MCF 10A (cell line): Measurements from ENCODE around the gene BACE1. TPM values are rescaled to one million over a fixed set of nuclear protein-coding genes. Genes with fewer than 3 reads are reported as not detected.

Source experiments
- BruUV-seq: library from RNA; stranded (reverse); fragments of 400-500 nt; replicated peaks from 2 replicates; lab custom pipeline; 2021; lab: Mats Ljungman, UMichigan
- CTCF ChIA-PET: fragments of 300-600 bp; sonication (Branson Sonifier 250); formaldehyde crosslinking; extraction: SDS; loops from one replicate; lab custom pipeline; 2021; ENCODE audit warnings: antibody characterized with exemption, inconsistent platforms; lab: Yijun Ruan, JAX
- POLR2A ChIA-PET: fragments of 300-600, 350-650 bp; sonication (Branson Sonifier 250); formaldehyde crosslinking; extraction: SDS; loops from one replicate; lab custom pipeline; 2020; ENCODE audit warnings: antibody characterized with exemption, inconsistent platforms; lab: Yijun Ruan, JAX
- DNase-seq: peaks from one replicate; pipeline ENCODE4 v3.0.0-alpha.2; 2018; ENCODE audit not compliant: unreplicated experiment
- H3K27ac Mint-ChIP-seq: one replicate; pipeline ENCODE4 v1.8.0; 2022; ENCODE audit warnings: mild to moderate bottlenecking, low read depth, mixed read lengths; ENCODE audit not compliant: unreplicated experiment
- H3K27me3 Mint-ChIP-seq: one replicate; pipeline ENCODE4 v1.8.0; 2022; ENCODE audit warnings: mixed read lengths; ENCODE audit not compliant: insufficient read depth, unreplicated experiment
- H3K36me3 Mint-ChIP-seq: one replicate; pipeline ENCODE4 v1.8.0; 2022; ENCODE audit warnings: mild to moderate bottlenecking, moderate library complexity, mixed read lengths; ENCODE audit not compliant: insufficient read depth, unreplicated experiment
- H3K4me1 Mint-ChIP-seq: one replicate; pipeline ENCODE4 v1.8.0; 2022; ENCODE audit warnings: mixed read lengths; ENCODE audit not compliant: insufficient read depth, unreplicated experiment
- H3K4me3 Mint-ChIP-seq: one replicate; pipeline ENCODE4 v1.8.0; 2022; ENCODE audit warnings: mild to moderate bottlenecking, moderate library complexity, mixed read lengths; ENCODE audit not compliant: unreplicated experiment
- H3K9me3 Mint-ChIP-seq: one replicate; pipeline ENCODE4 v1.8.0; 2022; ENCODE audit warnings: mixed read lengths; ENCODE audit not compliant: unreplicated experiment
- intact Hi-C: fragments of 100-400 bp; cut with micrococcal nuclease; formaldehyde crosslinking; loops from 2 replicates; pipeline ENCODE4 v1.14.1; 2022
- total RNA-seq: library from RNA; stranded (reverse); gene quantifications from 2 replicates; pipeline ENCODE4 v1.2.3, GENCODE V29; 2022
- TF ChIP-seq, protein P1 (sequence below): fragments of 200-600 bp; IDR thresholded peaks from one replicate; pipeline ENCODE4 v1.8.0; 2022; ENCODE audit warnings: antibody characterized with exemption, mild to moderate bottlenecking; ENCODE audit not compliant: unreplicated experiment

BACE1 gene
- total RNA-seq, 1 experiment from 2014 or later, result 15.8 TPM

DNA sequence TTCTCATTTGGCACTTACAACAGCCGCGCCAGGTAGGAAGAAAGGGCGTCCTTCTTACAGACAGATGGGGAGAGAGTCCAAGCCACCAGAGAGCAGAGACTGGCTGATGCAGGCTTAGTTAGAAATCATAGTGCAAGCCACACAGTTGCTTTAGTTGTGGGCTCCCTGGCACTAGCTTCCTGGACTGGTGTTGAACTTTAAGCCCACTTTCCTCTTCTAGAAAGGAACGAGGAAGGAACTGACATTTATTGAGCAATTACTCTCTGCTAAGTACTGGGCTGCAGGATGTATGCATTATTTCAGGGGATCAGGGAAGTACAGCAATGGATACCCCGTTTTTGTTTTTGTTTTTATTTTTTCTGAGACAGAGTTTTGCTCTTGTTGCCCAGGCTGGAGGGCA is 3.0 kb downstream of the BACE1 start:
- DNase-seq, result no peak
- H3K27me3 Mint-ChIP-seq, result no peaks in the 10 kb centered on the region
- no TSS peak for BruUV-seq
- peaks cover 6% of the 10 kb centered on the region for H3K4me1 Mint-ChIP-seq
- H3K9me3 Mint-ChIP-seq, result no peaks in the 10 kb centered on the region
- H3K4me3 Mint-ChIP-seq, result no peak overlapping the region
- peaks cover 6% of the 10 kb centered on the region for H3K36me3 Mint-ChIP-seq
- H3K27ac Mint-ChIP-seq, result no peak overlapping the region
- TF ChIP-seq, protein P1, sequence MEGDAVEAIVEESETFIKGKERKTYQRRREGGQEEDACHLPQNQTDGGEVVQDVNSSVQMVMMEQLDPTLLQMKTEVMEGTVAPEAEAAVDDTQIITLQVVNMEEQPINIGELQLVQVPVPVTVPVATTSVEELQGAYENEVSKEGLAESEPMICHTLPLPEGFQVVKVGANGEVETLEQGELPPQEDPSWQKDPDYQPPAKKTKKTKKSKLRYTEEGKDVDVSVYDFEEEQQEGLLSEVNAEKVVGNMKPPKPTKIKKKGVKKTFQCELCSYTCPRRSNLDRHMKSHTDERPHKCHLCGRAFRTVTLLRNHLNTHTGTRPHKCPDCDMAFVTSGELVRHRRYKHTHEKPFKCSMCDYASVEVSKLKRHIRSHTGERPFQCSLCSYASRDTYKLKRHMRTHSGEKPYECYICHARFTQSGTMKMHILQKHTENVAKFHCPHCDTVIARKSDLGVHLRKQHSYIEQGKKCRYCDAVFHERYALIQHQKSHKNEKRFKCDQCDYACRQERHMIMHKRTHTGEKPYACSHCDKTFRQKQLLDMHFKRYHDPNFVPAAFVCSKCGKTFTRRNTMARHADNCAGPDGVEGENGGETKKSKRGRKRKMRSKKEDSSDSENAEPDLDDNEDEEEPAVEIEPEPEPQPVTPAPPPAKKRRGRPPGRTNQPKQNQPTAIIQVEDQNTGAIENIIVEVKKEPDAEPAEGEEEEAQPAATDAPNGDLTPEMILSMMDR, result no peak
- intact Hi-C loops, result no loop called here
- POLR2A ChIA-PET, result no interaction called here
- CTCF ChIA-PET, result interaction anchor here (0.7 kb wide), 1 partner anchor 76 kb away, joined by 4 read pairs; no protein-coding TSS in a partner anchor

DNA sequence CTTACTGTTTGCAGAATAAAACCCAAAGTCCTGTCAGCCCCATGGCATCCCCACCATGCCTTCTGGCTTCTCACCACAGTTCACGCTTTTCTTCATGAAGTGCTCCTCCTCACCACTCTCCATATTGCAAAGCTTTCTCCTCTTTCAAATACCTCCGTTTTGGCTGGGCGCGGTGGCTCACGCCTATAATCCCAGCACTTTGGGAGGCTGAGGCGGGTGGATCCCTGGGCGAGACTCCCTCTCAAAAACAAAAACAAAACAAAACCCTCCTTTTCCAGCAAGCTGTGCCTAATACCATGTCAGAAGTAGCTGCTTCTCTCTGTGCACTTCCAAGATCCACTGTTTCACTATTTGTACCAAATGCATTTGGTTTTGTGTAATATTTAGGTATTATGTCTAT is 6.7 kb downstream of the BACE1 start:
- POLR2A ChIA-PET, result interaction anchor here (1.4 kb wide), 1 partner anchor 11 kb away, joined by 3 read pairs; no protein-coding TSS in a partner anchor
- Mint-ChIP-seq H3K4me1 (no peaks in the 10 kb centered on the region), H3K9me3 (no peaks in the 10 kb centered on the region), H3K27me3 (no peaks in the 10 kb centered on the region), H3K4me3 (no peak overlapping the region), H3K27ac (no peak overlapping the region), H3K36me3 (peaks cover 5% of the 10 kb centered on the region)
- BruUV-seq, result no TSS peak
- intact Hi-C loops, result no loop called here
- no peak for DNase-seq
- CTCF ChIA-PET, result interaction anchor here (0.7 kb wide), 1 partner anchor 391 kb away, joined by 3 read pairs; no protein-coding TSS in a partner anchor
- TF ChIP-seq, protein P1, result no peak

DNA sequence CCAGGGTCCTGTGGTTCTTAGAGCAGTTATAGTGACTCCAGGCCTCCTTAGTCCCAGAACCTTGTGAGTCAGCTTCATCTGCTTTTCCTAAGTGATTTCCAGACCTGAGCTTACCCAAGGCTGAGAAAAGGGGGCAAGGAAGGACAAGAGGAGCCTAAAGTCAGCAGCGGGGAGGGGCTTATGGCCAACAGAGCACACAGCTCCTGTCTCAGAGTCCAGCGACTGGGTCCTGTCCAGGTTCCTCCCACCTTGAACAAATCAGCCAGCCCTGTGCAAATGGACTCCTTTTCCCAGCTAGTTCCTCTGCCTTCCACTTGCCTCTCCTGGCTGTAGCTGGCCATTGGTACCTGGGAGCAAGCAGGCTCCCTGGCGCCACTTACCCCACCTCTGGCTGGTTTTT is 10.9 kb downstream of the BACE1 start:
- POLR2A ChIA-PET, result interaction anchor here (1.3 kb wide), 1 partner anchor 9 kb away, joined by 3 read pairs; no protein-coding TSS in a partner anchor
- H3K36me3 Mint-ChIP-seq, result peaks cover 9% of the 10 kb centered on the region
- DNase-seq, result no peak
- intact Hi-C loops, result no loop called here
- H3K4me3 Mint-ChIP-seq, result no peak overlapping the region
- no peak overlapping the region for H3K27ac Mint-ChIP-seq
- no peaks in the 10 kb centered on the region for H3K9me3 Mint-ChIP-seq
- TF ChIP-seq, protein P1, result no peak
- no TSS peak for BruUV-seq
- no peaks in the 10 kb centered on the region for H3K27me3 Mint-ChIP-seq
- H3K4me1 Mint-ChIP-seq, result peaks cover 6% of the 10 kb centered on the region
- CTCF ChIA-PET, result interaction anchor here (0.7 kb wide), 2 partner anchors 19 to 29 kb away, joined by 3 to 4 read pairs; no protein-coding TSS in a partner anchor

DNA sequence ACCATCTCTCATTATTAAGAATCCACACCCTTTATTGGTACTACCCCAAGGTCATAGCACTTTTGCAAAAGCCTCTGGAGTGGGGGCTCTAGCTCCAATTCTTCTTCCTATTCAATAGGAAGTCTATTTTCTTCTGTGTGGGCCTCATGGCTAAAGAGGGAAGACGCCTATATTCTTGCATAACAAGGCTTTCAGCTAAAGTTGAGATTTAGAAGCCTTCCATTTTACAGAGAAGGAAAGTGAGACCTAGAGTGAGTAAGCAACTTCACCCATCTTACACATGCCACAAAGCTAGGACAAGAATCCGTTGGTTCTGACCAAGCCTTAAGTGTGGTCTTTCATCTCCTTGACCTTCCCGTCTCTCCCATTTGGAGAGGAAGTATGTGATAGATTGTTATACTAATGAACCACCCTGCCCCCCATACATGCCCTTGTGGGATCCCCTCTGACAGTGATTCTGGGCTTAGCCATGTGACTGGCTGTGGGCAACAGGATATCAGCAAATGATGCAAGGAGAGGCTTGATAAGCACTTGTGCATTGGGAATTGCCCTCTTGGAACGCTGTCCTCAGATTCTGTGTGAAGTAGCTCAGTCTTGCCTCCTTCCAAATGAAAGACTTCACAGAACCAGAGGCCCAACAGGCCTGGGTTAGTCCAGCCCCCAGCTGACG is 12.3 kb downstream of the BACE1 start:
- BruUV-seq, result no TSS peak
- CTCF ChIA-PET, result interaction anchor here (0.6 to 0.9 kb wide), 2 partner anchors 18 to 1122 kb away, joined by 3 to 4 read pairs; no protein-coding TSS in a partner anchor

More for the DNA sequence above, 12.3 kb downstream of the BACE1 start:
- intact Hi-C loops, result no loop called here
- POLR2A ChIA-PET, result no interaction called here
- DNase-seq, result no peak
- Mint-ChIP-seq H3K27me3 (no peaks in the 10 kb centered on the region), H3K9me3 (no peaks in the 10 kb centered on the region), H3K36me3 (peaks cover 9% of the 10 kb centered on the region), H3K27ac (no peak overlapping the region), H3K4me3 (no peak overlapping the region), H3K4me1 (peaks cover 6% of the 10 kb centered on the region)
- TF ChIP-seq, protein P1, result no peak
